VCaP (cell line): Measurements from ENCODE around the gene NAV2.

ENCODE experiments used
- H3K27ac ChIP-seq: fragments of 450-650 bp; 2 replicates; pipeline ENCODE4 v1.5.1; 2017
- CTCF ChIP-seq: fragments of 450-650 bp; conservative IDR thresholded peaks from 2 replicates; pipeline ENCODE4 v1.5.1; 2017; ENCODE audit warnings: mild to moderate bottlenecking, moderate library complexity

Gene NAV2

GRCh38 chr11:20162824-20163782 is 450.5 kb downstream of the NAV2 start:
- H3K27ac ChIP-seq = no peak overlapping the region
- no peak for TF ChIP-seq CTCF

GRCh38 chr11:20163783-20164481 is 451.3 kb downstream of the NAV2 start:
- no peak overlapping the region for H3K27ac ChIP-seq
- TF ChIP-seq CTCF = no peak
